Measurements from ENCODE around the gene NANS. TPM values are rescaled to one million over a fixed set of nuclear protein-coding genes. Genes with fewer than 3 reads are reported as not detected.

NANS gene
- total RNA-seq, 4 donors from 2014 or later: 46.2 to 72.0 (median 58.4) TPM

DNA sequence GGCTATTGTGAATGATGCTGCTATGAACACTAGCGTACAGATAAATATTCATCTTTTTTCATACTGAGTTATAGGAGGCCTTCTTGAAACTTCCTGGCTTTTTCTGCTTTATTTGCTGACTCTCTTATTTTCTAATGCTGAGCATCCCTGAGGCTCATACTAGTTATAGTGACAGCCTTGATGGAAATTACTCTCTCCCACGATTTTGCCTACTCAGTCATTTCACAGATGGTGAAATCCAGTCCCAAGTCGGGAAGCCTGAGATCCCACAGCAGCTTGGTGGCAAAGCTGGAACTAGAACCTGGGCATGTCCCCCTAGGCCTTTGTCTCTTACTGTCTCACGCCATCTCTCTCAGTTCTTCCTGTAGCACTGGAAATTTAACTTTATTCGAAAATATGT lies 22.4 kb downstream of the NANS start:
- Histone ChIP-seq H3K36me3 (peaks cover 5 to 67% (median 16%) of the 10 kb centered on the region in 3 donors), H3K4me3 (no peak overlapping the region), H3K27me3 (no peaks in the 10 kb centered on the region), H3K9me3 (no peaks in the 10 kb centered on the region), H3K4me1 (peaks cover 29 to 75% (median 41%) of the 10 kb centered on the region in 3 donors), H3K27ac (no peak overlapping the region)
- intact Hi-C loops (cut with DNase I): no loop called here
- WGBS, 2 donors: 81 to 82% methylated on average over 5 of the region's 5 CpGs
- DNase-seq: no peak
- TF ChIP-seq, protein P1, sequence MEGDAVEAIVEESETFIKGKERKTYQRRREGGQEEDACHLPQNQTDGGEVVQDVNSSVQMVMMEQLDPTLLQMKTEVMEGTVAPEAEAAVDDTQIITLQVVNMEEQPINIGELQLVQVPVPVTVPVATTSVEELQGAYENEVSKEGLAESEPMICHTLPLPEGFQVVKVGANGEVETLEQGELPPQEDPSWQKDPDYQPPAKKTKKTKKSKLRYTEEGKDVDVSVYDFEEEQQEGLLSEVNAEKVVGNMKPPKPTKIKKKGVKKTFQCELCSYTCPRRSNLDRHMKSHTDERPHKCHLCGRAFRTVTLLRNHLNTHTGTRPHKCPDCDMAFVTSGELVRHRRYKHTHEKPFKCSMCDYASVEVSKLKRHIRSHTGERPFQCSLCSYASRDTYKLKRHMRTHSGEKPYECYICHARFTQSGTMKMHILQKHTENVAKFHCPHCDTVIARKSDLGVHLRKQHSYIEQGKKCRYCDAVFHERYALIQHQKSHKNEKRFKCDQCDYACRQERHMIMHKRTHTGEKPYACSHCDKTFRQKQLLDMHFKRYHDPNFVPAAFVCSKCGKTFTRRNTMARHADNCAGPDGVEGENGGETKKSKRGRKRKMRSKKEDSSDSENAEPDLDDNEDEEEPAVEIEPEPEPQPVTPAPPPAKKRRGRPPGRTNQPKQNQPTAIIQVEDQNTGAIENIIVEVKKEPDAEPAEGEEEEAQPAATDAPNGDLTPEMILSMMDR (IDR thresholded peaks at IDR 0.05): no peak
- no peak for TF ChIP-seq POLR2A (IDR thresholded peaks at IDR 0.05)

DNA sequence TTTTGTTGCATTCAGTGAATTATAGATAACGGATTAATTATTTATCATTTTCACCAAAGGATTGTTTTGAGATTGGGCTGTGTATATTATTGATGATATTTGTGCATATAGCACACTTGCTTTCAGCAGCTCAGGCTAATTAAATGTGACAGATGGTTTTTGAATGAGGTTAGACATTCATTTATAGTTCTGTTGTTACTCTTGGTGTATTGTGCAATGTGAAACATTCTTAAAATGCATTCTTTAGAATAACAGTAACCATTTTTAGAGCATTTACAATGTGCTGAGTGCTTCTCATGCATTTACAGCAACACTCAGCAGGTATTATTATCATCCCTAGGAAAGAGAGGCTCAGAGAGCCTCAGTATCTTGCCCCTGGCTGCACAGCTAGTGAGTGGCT lies 23.8 kb downstream of the NANS start:
- no peak for DNase-seq
- H3K27ac ChIP-seq: peak overlapping the region in 3 of 4 donors; percentile 36 to 66 (median 62)
- TF ChIP-seq, protein P1 (IDR thresholded peaks at IDR 0.05): no peak
- no peak for TF ChIP-seq POLR2A (IDR thresholded peaks at IDR 0.05)
- intact Hi-C loops (cut with DNase I): loop anchor here (10.0 kb wide), 1 partner anchor 114 kb away; the partner anchor contains the start of gene CORO2A
- peaks cover 5 to 81% (median 16%) of the 10 kb centered on the region in 3 donors for H3K36me3 ChIP-seq
- WGBS, 2 donors: 96% methylated on average over 1 of the region's 1 CpG
- H3K4me3 ChIP-seq: no peak overlapping the region
- H3K9me3 ChIP-seq: no peaks in the 10 kb centered on the region
- no peaks in the 10 kb centered on the region for H3K27me3 ChIP-seq
- peaks cover 15 to 61% (median 27%) of the 10 kb centered on the region in 3 donors for H3K4me1 ChIP-seq

- peak overlapping the region; percentile 36 to 66 (median 62) for H3K27ac ChIP-seq
- WGBS, 2 donors: 88 to 94% methylated on average over 2 to 3 of the region's 12 CpGs
- no peak for TF ChIP-seq POLR2A (IDR thresholded peaks at IDR 0.05)
- TF ChIP-seq, protein P1 (IDR thresholded peaks at IDR 0.05): no peak
- intact Hi-C loops (cut with DNase I): loop anchor here (10.0 kb wide), 1 partner anchor 114 kb away; the partner anchor contains the start of gene CORO2A
- DNase-seq: no peak
- peaks cover 5 to 83% (median 16%) of the 10 kb centered on the region in 3 donors for H3K36me3 ChIP-seq
- no peaks in the 10 kb centered on the region for H3K9me3 ChIP-seq
- no peaks in the 10 kb centered on the region for H3K27me3 ChIP-seq
- no peak overlapping the region for H3K4me3 ChIP-seq
- H3K4me1 ChIP-seq: peaks cover 15 to 59% (median 26%) of the 10 kb centered on the region in 3 donors
Observed at GRCh38 chr9:98080780-98081179, 24.2 kb downstream of the NANS start.

DNA sequence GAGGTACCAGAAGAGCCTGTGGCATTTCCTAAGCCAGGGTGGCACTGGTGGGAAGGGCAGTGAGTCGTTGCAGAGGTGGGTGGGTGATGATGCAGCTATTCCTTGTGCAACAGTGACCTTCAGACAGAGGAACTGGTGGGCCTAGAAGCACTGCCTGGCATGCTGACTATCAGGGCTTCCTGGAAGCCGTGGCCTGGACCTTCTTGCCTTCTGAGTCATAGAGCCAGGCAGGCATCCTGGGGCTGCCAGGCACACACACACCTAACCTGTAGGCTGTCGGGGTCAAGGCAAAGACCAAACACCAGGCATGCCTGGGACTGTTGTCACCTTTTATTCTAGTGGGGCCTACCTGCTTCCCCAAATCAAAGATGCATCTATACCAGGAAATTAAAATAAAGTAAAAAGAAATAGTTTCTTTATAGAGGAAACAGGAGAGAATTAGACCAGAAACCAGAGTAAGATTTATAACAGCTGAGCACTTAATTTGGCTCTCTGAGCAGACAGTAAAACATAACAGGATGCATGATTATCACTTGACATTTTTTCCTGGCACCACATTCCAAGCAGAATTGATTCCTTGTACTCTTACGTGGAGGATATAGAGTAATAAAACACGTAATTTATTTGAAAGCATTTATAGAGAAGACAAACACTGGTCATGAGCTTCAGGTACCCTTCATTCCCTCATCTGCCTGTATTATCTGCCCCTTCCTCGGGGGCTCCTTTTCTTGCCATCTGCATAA lies 25.1 kb downstream of the NANS start:
- no peak overlapping the region for H3K4me3 ChIP-seq
- peak overlapping the region; percentile 36 to 66 (median 62) for H3K27ac ChIP-seq
- DNase-seq: no peak
- WGBS, 2 donors: 45 to 46% methylated on average over 5 to 6 of the region's 6 CpGs
- no peaks in the 10 kb centered on the region for H3K9me3 ChIP-seq
- H3K4me1 ChIP-seq: peaks cover 10 to 59% (median 21%) of the 10 kb centered on the region in 3 donors
- H3K36me3 ChIP-seq: peaks cover 5 to 91% (median 16%) of the 10 kb centered on the region in 3 donors
- H3K27me3 ChIP-seq: no peaks in the 10 kb centered on the region
- TF ChIP-seq, protein P1 (IDR thresholded peaks at IDR 0.05): no peak
- TF ChIP-seq POLR2A (IDR thresholded peaks at IDR 0.05): no peak
- intact Hi-C loops (cut with DNase I): loop anchor here (10.0 kb wide), 1 partner anchor 113 kb away; the partner anchor contains the start of gene CORO2A

DNA sequence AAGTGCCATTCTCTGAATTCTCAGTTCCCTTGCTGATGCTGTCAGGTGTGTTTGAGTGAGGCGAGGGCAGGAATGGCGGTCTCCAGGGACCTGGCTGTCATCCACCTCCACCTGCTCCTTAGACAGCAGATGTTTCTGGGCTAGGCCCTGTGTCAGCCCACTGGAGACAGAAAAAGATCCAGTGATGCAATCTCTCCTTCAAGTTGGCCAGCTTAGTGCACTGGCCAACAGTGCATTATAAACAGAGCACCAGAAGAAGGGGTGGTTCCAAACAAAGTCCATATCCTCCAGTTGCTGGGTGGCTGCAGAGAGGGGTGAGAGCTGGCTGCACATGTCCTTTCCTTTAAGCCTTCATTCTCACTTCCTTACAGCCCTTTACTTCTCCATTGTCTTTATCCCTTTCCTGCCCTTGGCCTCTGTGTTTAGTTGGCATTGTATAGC lies 26.5 kb downstream of the NANS start:
- Histone ChIP-seq H3K36me3 (peaks cover 2 to 81% (median 13%) of the 10 kb centered on the region in 3 donors), H3K9me3 (no peaks in the 10 kb centered on the region), H3K4me1 (peaks cover 15 to 72% (median 25%) of the 10 kb centered on the region in 3 donors), H3K27me3 (no peaks in the 10 kb centered on the region), H3K27ac (peak overlapping the region; percentile 36 to 66 (median 56)), H3K4me3 (no peak overlapping the region)
- DNase-seq: no peak
- intact Hi-C loops (cut with DNase I): loop anchor here (10.0 kb wide), 1 partner anchor 112 kb away; the partner anchor contains the start of gene CORO2A
- WGBS, 2 donors: 95 to 100% methylated on average over 2 of the region's 2 CpGs
- TF ChIP-seq, protein P1 (IDR thresholded peaks at IDR 0.05): no peak
- no peak for TF ChIP-seq POLR2A (IDR thresholded peaks at IDR 0.05)

All from esophagus squamous epithelium (tissue), 5 donors.